ENCODE results near the gene HYAL3.

GRCh38 chr3:50245831-50246516 lies 53.2 kb downstream of the HYAL3 start:
- TF ChIP-seq NFIB (CRISPR knock-in tag; IDR thresholded peaks at IDR 0.05; ENCODE audit: borderline replicate concordance) = no peak
- peak; percentile 80; the same call in 1 of the 2 replicates for TF ChIP-seq ZFP91 (CRISPR knock-in tag; IDR thresholded peaks at IDR 0.05; ENCODE audit: borderline replicate concordance)
- no peak for TF ChIP-seq GMEB1 (CRISPR knock-in tag; IDR thresholded peaks at IDR 0.05; ENCODE audit: borderline replicate concordance)
- TF ChIP-seq CBFB (CRISPR knock-in tag; IDR thresholded peaks at IDR 0.05) = no peak
- peak; percentile 72; the same call in 1 of the 2 replicates for TF ChIP-seq MTA1 (CRISPR knock-in tag; IDR thresholded peaks at IDR 0.05; ENCODE audit: borderline replicate concordance)
- TF ChIP-seq CTCF (CRISPR knock-in tag; IDR thresholded peaks at IDR 0.05) = peak; percentile 98
- TF ChIP-seq RNF219 (CRISPR knock-in tag; IDR thresholded peaks at IDR 0.05) = no peak
- no peak for TF ChIP-seq ZNF276 (CRISPR knock-in tag; IDR thresholded peaks at IDR 0.05; ENCODE audit: low read depth)
- TF ChIP-seq GPN1 (CRISPR knock-in tag; IDR thresholded peaks at IDR 0.05; ENCODE audit: borderline replicate concordance) = no peak
- no peak; the same call in 1 of the 2 replicates for TF ChIP-seq ESRRA (CRISPR knock-in tag; IDR thresholded peaks at IDR 0.05; ENCODE audit: low read depth)
- TF ChIP-seq SP1 (IDR thresholded peaks at IDR 0.05) = no peak
- TF ChIP-seq SP1 (CRISPR knock-in tag; IDR thresholded peaks at IDR 0.05) = no peak
- TF ChIP-seq HBP1 (CRISPR knock-in tag; IDR thresholded peaks at IDR 0.05; ENCODE audit: low read depth) = no peak
- no peak for TF ChIP-seq POLR2A (IDR thresholded peaks at IDR 0.05; ENCODE audit: insufficient read depth in 1 of 2, low read depth in 2 of 2, low read length in 2 of 2)
